ENCODE results near the gene DOCK7. TPM values are rescaled to one million over a fixed set of nuclear protein-coding genes. Genes with fewer than 3 reads are reported as not detected.

The DOCK7 gene
- total and polyA plus RNA-seq, 4 donors, result 5.6 to 35.1 (median 21.7) TPM

DNA sequence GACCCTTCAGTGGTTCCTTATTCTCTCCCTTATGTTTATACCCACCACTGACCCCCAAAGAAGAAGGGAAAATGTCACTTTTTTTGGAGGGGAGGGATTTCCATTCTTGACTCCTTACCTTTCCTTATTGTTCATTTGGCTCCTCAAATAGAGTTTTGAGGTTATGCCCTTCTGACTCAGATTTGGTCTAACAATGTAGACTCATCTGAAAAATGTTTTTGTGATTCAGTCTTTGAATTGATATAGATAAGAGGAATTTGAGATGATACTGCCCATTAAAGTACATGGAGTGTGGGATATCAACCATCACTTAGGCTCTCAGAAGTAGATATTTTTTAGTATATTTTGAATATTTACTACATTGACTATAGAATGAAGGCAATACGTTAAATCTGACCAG lies 235.2 kb downstream of the DOCK7 start:
- no peak for DNase-seq (ENCODE audit: low spot score)
- no peak for TF ChIP-seq FOXA1 (IDR thresholded peaks at IDR 0.05)
- no peak for TF ChIP-seq RAD21 (IDR thresholded peaks at IDR 0.05)
- no peak for TF ChIP-seq YY1 (IDR thresholded peaks at IDR 0.05)
- TF ChIP-seq GABPA (IDR thresholded peaks at IDR 0.05 in 1 of 2, conservative IDR thresholded peaks at IDR 0.05 in 1 of 2), result no peak
- TF ChIP-seq NR2F2 (IDR thresholded peaks at IDR 0.05), result no peak
- TF ChIP-seq JUND (IDR thresholded peaks at IDR 0.05), result no peak
- TF ChIP-seq, protein P1, sequence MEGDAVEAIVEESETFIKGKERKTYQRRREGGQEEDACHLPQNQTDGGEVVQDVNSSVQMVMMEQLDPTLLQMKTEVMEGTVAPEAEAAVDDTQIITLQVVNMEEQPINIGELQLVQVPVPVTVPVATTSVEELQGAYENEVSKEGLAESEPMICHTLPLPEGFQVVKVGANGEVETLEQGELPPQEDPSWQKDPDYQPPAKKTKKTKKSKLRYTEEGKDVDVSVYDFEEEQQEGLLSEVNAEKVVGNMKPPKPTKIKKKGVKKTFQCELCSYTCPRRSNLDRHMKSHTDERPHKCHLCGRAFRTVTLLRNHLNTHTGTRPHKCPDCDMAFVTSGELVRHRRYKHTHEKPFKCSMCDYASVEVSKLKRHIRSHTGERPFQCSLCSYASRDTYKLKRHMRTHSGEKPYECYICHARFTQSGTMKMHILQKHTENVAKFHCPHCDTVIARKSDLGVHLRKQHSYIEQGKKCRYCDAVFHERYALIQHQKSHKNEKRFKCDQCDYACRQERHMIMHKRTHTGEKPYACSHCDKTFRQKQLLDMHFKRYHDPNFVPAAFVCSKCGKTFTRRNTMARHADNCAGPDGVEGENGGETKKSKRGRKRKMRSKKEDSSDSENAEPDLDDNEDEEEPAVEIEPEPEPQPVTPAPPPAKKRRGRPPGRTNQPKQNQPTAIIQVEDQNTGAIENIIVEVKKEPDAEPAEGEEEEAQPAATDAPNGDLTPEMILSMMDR (IDR thresholded peaks at IDR 0.05; ENCODE audit: low read depth, low read length, missing input control), result no peak
- no peak for TF ChIP-seq RXRA (IDR thresholded peaks at IDR 0.05)
- TF ChIP-seq EGR1 (IDR thresholded peaks at IDR 0.05; ENCODE audit: low read depth in 2 of 2), result no peak
- TF ChIP-seq, protein P2, sequence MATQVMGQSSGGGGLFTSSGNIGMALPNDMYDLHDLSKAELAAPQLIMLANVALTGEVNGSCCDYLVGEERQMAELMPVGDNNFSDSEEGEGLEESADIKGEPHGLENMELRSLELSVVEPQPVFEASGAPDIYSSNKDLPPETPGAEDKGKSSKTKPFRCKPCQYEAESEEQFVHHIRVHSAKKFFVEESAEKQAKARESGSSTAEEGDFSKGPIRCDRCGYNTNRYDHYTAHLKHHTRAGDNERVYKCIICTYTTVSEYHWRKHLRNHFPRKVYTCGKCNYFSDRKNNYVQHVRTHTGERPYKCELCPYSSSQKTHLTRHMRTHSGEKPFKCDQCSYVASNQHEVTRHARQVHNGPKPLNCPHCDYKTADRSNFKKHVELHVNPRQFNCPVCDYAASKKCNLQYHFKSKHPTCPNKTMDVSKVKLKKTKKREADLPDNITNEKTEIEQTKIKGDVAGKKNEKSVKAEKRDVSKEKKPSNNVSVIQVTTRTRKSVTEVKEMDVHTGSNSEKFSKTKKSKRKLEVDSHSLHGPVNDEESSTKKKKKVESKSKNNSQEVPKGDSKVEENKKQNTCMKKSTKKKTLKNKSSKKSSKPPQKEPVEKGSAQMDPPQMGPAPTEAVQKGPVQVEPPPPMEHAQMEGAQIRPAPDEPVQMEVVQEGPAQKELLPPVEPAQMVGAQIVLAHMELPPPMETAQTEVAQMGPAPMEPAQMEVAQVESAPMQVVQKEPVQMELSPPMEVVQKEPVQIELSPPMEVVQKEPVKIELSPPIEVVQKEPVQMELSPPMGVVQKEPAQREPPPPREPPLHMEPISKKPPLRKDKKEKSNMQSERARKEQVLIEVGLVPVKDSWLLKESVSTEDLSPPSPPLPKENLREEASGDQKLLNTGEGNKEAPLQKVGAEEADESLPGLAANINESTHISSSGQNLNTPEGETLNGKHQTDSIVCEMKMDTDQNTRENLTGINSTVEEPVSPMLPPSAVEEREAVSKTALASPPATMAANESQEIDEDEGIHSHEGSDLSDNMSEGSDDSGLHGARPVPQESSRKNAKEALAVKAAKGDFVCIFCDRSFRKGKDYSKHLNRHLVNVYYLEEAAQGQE (IDR thresholded peaks at IDR 0.05), result no peak
- TF ChIP-seq HNF4A (conservative IDR thresholded peaks at IDR 0.05), result no peak
- TF ChIP-seq, protein P3, sequence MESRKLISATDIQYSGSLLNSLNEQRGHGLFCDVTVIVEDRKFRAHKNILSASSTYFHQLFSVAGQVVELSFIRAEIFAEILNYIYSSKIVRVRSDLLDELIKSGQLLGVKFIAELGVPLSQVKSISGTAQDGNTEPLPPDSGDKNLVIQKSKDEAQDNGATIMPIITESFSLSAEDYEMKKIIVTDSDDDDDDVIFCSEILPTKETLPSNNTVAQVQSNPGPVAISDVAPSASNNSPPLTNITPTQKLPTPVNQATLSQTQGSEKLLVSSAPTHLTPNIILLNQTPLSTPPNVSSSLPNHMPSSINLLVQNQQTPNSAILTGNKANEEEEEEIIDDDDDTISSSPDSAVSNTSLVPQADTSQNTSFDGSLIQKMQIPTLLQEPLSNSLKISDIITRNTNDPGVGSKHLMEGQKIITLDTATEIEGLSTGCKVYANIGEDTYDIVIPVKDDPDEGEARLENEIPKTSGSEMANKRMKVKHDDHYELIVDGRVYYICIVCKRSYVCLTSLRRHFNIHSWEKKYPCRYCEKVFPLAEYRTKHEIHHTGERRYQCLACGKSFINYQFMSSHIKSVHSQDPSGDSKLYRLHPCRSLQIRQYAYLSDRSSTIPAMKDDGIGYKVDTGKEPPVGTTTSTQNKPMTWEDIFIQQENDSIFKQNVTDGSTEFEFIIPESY (IDR thresholded peaks at IDR 0.05), result no peak
- TF ChIP-seq, protein P4, sequence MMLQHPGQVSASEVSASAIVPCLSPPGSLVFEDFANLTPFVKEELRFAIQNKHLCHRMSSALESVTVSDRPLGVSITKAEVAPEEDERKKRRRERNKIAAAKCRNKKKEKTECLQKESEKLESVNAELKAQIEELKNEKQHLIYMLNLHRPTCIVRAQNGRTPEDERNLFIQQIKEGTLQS (IDR thresholded peaks at IDR 0.05), result no peak
- no peak for TF ChIP-seq SP1 (IDR thresholded peaks at IDR 0.05)
- TF ChIP-seq FOXA2 (IDR thresholded peaks at IDR 0.05), result no peak
- no peak for TF ChIP-seq TAF1 (conservative IDR thresholded peaks at IDR 0.05)
- TF ChIP-seq HNF4G (IDR thresholded peaks at IDR 0.05), result no peak
- TF ChIP-seq, protein P5, sequence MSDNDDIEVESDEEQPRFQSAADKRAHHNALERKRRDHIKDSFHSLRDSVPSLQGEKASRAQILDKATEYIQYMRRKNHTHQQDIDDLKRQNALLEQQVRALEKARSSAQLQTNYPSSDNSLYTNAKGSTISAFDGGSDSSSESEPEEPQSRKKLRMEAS (IDR thresholded peaks at IDR 0.05), result no peak
- Histone ChIP-seq H3K36me3 (ENCODE audit: control insufficient read depth in 4 of 4, insufficient read depth in 3 of 4, low read depth in 1 of 4, low read length in 3 of 4) (peaks cover 12 to 38% (median 31%) of the 10 kb centered on the region in 4 donors), H3K27me3 (ENCODE audit: control insufficient read depth in 4 of 4, insufficient read depth in 4 of 4, low read length in 3 of 4) (no peaks in the 10 kb centered on the region), H3K9me3 (ENCODE audit: control insufficient read depth in 4 of 4, low read length in 3 of 4) (no peaks in the 10 kb centered on the region), H3K9ac (ENCODE audit: low read depth in 1 of 2, low read length in 2 of 2) (no peak overlapping the region), H3K4me1 (ENCODE audit: control insufficient read depth in 4 of 4, insufficient read depth in 4 of 4, low read length in 3 of 4) (no peaks in the 10 kb centered on the region), H3K4me3 (ENCODE audit: low read depth in 1 of 3, low read length in 3 of 3) (no peak overlapping the region), H3K27ac (ENCODE audit: low read depth in 1 of 2, low read length in 2 of 2) (no peak overlapping the region)
- 100% methylated on average over 1 of the region's 1 CpG for WGBS

Measured in liver (tissue), 9 donors.